HG03139 (cell line): Measurements from ENCODE around the gene STRADA.
"Not testable (repeated sequence)": the region's sequence is repeated elsewhere in the genome, so short reads cannot be mapped to it uniquely, and the experiment has no call there.

Experiments used
- ATAC-seq: cut with Tn5 transposase; IDR thresholded peaks from one replicate; pipeline ENCODE4 v1.9.1; 2021; ENCODE audit not compliant: unreplicated experiment

Gene STRADA

DNA sequence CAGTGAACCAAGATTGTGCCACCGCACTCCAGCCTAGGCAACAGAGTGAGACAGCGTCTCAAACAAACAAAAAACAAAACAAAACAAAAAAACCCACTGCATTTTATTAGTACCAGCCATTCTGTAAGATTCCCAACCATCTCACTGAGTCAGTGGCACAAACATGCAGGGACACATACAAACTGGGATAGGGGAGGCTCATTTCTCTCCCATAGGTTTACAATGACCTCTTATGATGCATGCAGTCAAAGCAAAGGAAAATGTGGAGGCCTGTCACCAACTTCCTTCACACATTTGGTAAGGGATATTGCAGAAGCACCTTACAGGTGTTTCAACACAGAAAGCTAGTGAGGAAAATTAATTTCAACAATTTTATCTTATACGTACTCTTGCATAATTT lies 12.4 kb upstream of the STRADA start:
- no peak for ATAC-seq

DNA sequence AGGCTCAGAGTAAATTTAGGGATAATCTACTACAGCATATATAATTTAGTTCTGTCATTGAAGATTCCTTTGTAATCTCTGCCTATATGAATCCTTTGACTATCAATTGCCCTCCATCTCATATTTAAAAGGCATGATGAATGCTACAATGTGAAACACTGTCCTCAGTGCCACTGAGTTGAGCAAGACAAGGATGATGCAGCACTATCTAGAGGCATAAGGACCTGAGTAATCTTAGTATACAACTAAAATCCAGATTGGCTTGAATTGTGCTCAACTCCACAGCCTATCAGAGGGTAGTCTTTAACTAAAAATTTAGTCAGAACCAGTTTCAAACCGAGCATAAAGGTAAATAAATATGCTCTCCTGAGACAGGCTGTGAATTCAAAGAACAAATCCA lies 11.6 kb upstream of the STRADA start:
- no peak for ATAC-seq

DNA sequence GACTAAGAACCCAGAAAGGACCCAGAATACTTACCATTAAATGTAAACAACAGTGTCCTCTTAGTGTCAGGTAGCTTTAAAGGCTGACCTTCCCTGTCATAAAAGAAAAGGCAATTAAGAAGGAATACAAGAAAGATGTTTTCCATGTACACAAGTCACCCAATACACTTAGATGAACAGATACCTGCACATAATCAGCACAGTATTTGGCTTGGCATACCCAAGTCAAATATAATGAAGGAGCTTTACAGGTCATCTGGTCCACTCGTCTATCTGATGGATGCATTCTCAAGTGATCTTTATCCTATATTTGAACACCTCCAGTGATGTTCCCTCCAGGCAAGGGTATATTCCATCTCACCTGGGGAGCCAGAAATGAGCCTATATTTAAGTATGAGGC lies 11.1 kb upstream of the STRADA start:
- no peak for ATAC-seq

DNA sequence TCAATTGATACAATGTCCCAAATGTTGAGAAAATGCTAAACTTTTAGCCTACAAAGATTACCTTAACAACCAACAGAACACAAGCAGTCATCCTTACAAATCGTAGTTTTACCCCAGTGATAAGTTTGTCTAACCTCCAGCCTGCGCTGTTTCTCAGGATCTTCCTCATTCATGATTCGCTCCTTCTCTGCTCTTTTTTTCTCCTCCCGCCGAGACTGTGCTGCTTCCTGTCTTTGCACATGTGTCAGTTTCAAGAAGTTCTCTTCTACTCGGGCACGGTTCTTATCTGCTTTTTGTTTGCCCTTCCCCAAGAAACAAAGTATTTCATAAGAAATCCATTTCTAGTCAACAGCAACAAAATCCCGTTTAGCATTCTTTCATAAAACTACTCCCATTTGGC lies 10.2 kb upstream of the STRADA start:
- no peak for ATAC-seq

DNA sequence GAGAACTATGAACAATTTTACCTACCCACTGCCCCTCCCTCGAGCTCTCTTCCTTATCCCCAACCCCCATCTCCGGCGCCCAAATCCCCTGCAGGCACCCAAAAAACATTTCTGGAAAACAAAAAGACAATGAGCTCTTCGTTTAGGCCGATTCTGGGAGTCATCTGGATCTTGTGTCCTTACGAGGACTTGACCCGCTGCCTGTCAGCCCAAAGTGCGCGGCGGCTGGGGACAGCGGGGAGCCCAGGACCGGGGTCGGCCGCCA lies 524 bp downstream of the STRADA start:
- ATAC-seq = peak; percentile 10

DNA sequence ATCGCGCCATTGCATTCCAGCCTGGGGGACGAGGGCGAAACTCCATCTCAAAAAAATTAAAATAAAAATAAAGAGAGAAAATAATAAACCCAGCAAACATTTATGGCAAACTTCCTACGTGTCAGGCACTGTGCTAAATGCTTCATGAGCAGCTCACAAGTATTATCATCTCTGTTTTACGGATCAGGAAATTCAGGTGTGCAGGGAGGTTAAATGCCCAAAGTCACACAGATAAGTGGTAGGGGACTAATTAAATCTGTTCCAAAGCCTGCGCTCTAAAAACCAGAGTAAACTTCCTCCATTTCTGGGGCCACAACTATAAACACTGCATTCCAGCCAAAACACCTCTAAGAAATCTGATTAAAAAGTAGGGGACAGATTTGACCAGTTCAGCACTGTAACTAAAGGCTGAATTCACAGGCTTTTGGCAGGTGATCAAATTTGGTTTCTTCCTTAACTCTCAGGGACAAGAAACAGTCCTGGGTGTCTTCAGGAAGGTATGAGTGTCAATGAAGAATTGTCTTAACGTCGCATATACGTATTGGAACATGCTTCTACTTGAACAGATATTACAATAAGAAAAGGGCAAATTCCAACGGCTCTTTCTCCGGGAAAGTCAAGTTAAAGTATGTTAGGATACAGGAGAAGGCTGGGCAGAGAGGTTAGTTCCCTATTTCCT lies 996 bp downstream of the STRADA start:
- no peak for ATAC-seq

DNA sequence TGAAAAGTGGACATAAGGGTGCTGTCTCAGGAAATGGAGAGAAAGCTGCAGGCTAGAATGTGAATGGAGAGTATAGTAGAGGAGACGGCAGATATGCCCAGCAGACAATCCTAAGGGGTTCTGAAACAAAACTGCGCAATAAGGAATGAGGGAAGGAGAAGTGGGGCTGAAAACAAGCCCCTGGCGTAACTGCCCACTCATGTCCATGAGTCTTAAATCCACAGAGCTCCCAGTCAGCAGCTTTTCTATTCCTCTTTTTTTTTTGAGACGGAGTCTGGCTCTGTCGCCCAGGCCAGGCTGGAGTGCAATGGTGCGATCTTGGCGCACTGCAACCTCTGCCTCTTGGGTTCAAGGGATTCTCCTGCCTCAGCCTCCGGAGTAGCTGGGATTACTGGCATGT lies 5.9 kb downstream of the STRADA start:
- no peak for ATAC-seq

DNA sequence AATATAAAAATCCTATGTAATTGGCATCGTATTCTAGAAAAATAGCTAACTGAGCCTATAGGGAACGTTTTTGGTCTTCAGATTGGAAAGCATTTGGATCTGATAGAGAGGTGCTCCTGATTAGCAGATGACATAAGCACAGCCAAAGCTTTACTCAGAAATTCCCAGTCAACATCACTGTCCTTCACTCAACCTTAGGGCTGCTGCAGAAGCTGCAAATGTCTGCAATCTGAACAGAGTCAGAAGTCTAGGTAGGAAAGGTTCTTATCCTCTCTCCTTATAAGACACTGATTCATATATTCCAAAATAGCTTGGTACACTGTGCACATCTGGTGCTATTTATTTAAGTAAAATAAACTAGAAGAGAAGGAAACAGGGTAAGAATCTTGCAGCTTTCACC lies 19.2 kb downstream of the STRADA start:
- no peak for ATAC-seq

DNA sequence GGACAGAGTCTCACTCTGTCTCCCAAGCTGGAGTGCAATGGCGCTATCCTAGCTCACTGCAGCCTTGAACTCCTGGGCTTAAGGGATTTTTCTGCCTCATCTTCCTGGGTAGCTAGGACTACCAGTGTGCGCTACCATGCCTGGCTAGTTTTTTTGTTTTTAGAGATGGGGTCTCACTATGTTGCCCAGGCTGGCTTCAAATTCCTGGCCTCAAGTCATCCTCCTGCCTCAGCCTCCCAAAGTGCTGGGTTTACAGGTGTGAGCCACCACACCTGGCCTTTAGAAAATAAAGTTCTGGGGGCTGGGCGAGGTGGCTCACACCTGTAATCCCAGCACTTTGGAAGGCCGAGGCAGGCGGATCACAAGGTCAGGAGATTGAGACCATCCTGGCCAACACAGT lies 21.4 kb downstream of the STRADA start:
- not testable (repeated sequence) for ATAC-seq

DNA sequence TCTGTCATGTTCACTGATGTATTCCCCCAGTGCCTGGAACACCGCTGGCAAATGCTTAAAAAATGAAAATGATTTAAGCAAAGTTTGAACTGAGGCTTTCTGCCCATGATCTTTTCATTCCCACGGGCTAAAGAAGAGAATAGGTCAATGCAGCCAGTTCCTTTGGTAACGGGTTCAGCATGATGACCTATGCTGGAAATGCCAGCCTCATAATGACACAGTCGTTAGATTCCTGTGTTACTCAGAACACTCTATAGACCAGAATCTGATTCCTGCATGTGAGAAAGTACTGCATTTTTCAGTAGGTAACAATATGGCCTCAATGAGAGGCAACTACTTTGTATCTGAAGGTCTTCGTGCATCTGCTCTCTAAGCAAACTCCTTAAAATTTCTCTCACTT lies 22.6 kb downstream of the STRADA start:
- ATAC-seq = no peak

DNA sequence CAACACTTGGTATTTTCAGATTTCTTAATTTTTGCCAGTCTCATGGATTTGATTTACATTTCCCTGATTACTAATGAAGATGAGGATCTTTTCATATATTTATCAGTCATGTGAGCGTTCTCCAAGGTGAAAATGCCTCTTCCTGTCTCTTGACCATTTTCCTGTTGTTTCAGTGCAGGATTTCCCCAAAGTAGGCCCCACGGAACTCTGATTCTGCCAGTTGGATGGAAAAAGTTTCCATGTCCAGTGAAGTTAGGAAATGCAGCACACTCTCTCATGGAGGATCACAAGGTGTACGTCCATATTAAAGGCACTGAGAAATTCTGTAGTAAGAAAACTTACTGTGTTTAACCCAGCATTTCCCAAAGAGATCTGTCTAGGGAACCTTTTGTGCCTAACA lies 25.2 kb downstream of the STRADA start:
- no peak for ATAC-seq

DNA sequence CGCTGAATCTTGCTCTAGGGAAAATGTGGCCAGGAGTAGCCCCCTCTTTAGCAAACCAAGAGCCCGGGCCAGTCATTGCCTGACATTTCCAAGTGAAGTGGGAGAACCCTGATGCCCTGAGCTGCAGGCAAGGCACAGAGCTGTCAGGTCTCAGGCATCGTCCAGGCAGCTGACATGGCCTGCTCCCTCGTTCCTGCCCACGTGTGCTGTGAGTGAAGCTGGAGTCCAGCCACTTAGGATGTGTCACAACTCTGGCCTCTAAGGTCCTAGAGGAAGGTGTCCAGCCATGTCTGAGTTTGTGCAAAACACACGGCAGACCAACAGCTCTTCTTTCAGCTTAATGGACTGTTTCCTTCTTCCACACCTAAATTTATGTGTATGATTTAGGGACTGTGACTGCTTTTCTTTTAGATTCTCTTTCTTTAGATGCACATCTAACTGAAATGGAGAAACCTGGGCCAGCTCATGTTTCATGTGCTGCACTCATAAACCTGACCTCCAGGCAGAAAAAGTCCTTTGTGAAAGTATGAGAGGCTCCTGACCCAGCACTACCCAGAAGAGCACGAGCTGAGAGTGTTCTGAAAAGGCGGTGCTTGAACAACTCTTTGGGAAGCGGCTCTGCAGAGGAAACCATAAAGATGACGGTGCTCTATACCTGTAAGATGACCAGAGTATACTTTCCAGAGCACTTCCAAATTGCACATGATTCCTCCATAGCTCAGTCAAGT lies 26.9 kb downstream of the STRADA start:
- ATAC-seq = no peak

DNA sequence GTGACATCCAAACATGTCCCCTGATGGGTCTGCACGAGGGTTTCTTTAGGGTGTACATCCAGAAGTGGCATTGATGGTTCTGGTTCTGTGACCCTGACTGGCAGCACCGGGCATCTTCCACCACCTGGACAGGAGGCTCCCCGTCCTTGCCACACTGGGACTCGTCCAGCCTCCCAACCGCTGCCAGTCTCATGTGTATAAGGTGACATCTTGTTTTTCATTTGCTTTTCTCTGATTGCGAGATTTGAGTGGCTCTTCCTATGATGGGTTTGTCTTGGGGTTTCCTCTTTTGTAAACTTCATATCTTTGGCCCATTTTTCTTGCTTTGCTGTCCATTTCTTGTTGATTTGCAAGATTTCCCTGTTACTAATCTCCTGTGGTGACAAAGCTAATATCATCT lies 32.5 kb downstream of the STRADA start:
- ATAC-seq = no peak

DNA sequence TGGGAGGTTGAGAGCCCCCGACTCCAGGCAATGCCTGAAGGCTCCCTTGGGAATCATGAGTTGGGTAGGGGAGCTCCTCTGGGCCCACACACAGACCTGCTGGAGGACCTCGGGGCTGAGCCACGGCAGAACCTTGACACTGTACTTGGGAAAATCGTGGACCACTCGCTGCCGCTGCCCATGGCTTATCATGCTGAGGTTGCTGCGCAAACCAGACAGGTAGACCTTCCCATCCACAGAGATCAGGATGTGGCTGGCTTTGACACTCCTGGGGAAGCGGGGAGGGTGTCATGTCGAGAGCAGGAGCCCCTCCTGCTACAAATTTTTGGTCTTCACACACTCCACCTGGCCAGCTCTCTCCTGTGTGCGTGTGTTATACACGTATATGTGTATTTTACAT lies 34.4 kb downstream of the STRADA start:
- ATAC-seq = no peak

DNA sequence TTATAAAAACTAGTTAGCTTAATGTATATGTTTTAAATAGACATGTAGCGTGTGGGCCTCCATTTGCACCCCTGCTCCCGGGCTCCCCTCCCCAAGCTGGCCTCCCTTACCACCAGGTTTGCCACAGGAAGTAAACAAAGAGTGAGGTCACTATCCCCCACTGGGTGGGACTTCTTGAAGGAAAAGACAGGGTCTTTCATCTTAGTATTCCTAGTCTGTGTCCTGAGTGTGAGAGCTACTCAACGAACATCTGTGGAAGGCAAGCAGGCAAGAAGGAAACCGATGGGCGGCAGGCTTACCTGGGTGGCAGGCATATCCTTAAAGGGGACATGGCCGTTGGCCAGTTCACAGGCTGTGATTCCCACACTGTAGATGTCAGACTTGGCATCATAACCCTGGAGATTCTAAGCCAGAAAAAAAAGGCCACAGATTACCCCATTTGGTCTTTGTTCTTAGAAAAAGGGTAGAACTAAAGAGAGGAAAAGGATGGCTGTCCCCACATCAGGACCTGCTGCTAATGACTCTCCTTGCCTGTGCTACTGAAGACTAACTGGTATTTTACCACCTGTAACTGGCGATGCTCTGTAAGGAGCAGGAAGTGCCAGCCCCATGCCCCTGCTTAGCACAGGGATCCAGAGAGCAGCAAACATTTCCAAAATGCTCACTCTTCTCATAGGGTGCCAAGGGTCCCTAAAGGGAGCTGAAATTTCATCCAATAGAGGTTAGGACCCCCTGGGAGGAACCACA lies 35.1 kb downstream of the STRADA start:
- ATAC-seq = no peak

DNA sequence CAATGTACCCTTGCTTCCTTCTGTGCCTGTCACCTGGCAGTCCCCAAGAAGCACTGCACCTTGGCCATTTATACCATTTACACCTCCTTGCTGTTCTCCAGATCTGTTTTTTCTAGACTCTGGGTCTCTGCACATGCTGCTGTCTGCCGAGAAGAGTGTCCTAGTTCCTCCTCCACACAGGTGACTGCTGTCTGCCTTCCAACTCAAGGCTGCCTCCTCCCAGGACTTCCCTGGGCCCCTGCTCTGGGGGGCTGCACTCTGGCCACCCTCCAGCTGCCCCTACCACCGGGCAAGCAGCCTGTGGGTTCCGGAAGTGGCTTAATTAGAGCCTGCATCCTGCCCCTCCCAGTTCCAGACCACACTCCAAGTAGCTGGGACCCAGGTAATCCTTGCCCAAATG lies 35.9 kb downstream of the STRADA start:
- ATAC-seq = no peak

DNA sequence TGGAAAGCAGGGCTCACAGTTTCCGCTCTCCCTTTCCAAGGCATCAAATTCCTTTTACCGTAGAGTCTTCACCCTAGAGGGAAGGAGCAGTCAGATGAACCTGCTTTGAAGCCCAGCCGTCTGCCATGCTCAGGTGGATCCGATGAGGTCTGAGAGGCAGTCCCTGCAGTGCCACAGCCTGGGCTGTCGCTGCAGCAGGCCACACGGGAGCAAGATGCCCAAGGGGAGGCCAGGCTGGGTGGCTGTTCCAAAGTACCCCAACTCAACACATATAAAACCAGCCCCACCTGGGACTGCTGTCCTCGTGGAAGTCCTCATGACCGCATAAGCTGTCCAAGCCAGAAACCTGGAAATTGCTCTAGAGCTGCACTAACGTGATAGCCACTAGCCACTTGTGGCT lies 36.8 kb downstream of the STRADA start:
- no peak for ATAC-seq

DNA sequence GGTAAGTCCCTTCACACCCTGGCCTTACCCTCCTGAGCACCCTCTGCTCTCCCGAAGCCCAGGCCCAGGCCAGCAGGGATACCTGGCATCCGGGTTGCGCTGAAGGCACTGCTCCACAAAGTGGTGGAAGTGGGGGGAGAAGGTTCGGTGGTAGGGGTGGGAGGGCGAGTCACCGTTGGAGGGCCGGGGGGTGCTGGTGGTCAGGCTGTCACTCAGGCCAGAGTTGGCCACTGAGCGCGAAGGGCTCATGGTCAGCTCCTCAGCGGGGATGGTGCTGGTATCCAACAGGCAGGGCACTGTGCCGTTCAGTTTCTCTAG lies 37.4 kb downstream of the STRADA start:
- ATAC-seq = no peak

DNA sequence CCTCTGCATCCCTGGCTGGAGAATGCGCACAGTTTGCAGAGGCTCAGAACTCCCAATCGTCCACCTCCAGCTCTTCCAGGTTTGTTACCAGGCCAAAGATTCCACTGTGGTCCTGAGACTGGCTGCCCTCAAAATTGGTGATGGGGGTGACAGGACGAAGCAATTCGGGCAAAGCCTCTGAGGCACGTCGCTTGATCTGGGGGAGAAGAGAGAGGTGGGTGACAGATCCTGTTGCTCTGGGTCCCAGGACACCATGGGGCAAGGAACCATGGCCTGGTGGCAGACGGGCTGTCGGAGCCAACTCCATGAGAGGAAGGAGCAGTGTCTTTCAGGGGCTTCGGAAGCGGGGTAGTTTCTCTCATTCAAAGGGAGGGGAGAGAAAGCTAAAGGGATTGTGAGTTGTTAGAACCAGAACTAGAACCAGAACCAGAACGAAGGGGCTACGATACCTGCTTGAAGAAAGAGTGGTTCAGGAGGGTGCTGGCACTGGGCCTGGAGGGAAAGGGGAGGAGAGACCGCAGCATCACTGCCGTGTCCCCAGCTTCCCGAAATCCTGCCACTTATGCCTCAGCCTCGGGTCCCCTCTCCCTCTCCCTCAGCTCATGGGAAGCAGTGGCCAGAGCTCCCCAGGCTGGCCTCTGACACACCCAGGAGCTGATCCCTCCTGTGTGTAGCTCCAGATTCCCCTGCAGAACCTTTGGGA lies 37.9 kb downstream of the STRADA start:
- ATAC-seq = no peak

DNA sequence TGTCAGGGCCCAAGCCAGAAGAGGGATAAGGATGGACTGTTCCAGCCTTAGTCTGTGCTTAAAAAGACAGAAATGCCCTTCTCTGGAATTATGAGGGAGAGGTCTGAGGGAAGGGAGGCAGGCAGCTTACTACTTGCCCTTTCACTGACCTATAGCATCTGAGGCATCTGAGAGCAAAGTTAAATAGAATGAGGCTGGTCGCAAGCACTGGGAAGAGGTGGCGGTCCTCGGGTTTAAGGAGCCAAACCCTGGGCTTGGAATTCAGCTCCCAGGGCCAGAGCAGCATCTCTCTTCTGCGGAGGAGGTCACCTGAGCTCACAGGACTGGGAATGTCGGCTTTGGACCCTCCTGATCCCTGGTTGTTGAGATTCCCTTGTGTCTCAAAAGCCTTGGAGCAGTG lies 38.6 kb downstream of the STRADA start:
- ATAC-seq = no peak

DNA sequence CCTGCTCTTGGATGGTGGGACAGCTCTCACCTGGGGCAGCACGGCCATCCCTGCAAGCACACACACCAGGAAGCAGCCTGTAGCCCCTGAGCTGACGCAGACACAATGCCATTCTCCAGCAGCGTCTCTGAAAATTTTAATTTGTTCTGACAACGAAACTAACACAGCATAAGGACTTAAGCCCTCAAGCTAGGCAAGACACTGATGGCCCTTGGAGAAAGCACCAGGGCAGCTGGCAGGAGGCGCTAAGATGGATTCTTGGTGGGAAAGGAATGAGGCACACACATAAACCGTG lies 38.9 kb downstream of the STRADA start:
- ATAC-seq = no peak
